H9 (cell line): ENCODE results near the gene CUEDC2. TPM values are rescaled to one million over a fixed set of nuclear protein-coding genes. Genes with fewer than 3 reads are reported as not detected.

Experiments
- DNase-seq: peaks from one replicate; pipeline ENCODE4 v3.0.0-alpha.2; 2017
- H2AFZ ChIP-seq: one replicate; pipeline ENCODE4 v1.6.1; 2013; ENCODE audit warnings: mild to moderate bottlenecking, low read length, control low read depth, moderate library complexity
- H2AK5ac ChIP-seq: 2 replicates; pipeline ENCODE4 v1.6.1; 2013; ENCODE audit warnings: low read length, control low read depth, mixed read lengths; ENCODE audit not compliant: insufficient read length
- H2BK120ac ChIP-seq: one replicate; pipeline ENCODE4 v1.6.1; 2013; ENCODE audit warnings: low read depth, mild to moderate bottlenecking, low read length, control low read depth, inconsistent platforms; ENCODE audit not compliant: poor library complexity, severe bottlenecking
- H2BK12ac ChIP-seq: 2 replicates; pipeline ENCODE4 v1.6.1; 2013; ENCODE audit warnings: low read length, control low read depth, mixed read lengths, low read depth; ENCODE audit not compliant: insufficient read length
- H2BK15ac ChIP-seq: 2 replicates; pipeline ENCODE4 v1.6.1; 2013; ENCODE audit warnings: low read depth, low read length, control low read depth
- H2BK20ac ChIP-seq: one replicate; pipeline ENCODE4 v1.6.1; 2013; ENCODE audit warnings: low read depth, mild to moderate bottlenecking, low read length, control low read depth, inconsistent platforms; ENCODE audit not compliant: poor library complexity, severe bottlenecking
- H2BK5ac ChIP-seq: 2 replicates; pipeline ENCODE4 v1.6.1; 2013; ENCODE audit warnings: low read length, control low read depth, mixed read lengths; ENCODE audit not compliant: insufficient read length
- H3K14ac ChIP-seq: 2 replicates; pipeline ENCODE4 v1.6.1; 2013; ENCODE audit warnings: low read length, control low read depth; ENCODE audit not compliant: insufficient read depth
- H3K18ac ChIP-seq: 2 replicates; pipeline ENCODE4 v1.6.1; 2013; ENCODE audit warnings: low read depth, mild to moderate bottlenecking, mixed read lengths, low read length, control low read depth; ENCODE audit not compliant: insufficient read length
- H3K23ac ChIP-seq: 2 replicates; pipeline ENCODE4 v1.6.1; 2013; ENCODE audit warnings: low read length, control low read depth, mixed read lengths, low read depth; ENCODE audit not compliant: insufficient read length
- H3K23me2 ChIP-seq: 2 replicates; pipeline ENCODE4 v1.6.1; 2013; ENCODE audit warnings: low read depth, mild to moderate bottlenecking, mixed read lengths, low read length, control low read depth; ENCODE audit not compliant: insufficient read length, poor library complexity, severe bottlenecking
- H3K27ac ChIP-seq: 2 replicates; pipeline ENCODE4 v1.5.1; 2013; ENCODE audit warnings: low read length, control low read depth, mixed read lengths, low read depth; ENCODE audit not compliant: insufficient read length
- H3K27me3 ChIP-seq: 2 replicates; pipeline ENCODE4 v1.6.1; 2013; ENCODE audit warnings: low read length, control low read depth, inconsistent platforms; ENCODE audit not compliant: insufficient read depth
- H3K4ac ChIP-seq: 2 replicates; pipeline ENCODE4 v1.6.1; 2013; ENCODE audit warnings: low read depth, mild to moderate bottlenecking, control low read depth, inconsistent platforms, low read length, moderate library complexity
- H3K4me1 ChIP-seq: 2 replicates; pipeline ENCODE4 v1.6.1; 2013; ENCODE audit warnings: low read length, control low read depth, inconsistent platforms; ENCODE audit not compliant: insufficient read depth
- H3K4me2 ChIP-seq: 2 replicates; pipeline ENCODE4 v1.6.1; 2013; ENCODE audit warnings: low read length, control low read depth, mixed read lengths; ENCODE audit not compliant: insufficient read length, insufficient read depth
- H3K56ac ChIP-seq: 2 replicates; pipeline ENCODE4 v1.6.1; 2013; ENCODE audit warnings: low read depth, mild to moderate bottlenecking, mixed read lengths, low read length, control low read depth; ENCODE audit not compliant: insufficient read length
- H3K79me1 ChIP-seq: 2 replicates; pipeline ENCODE4 v1.6.1; 2013; ENCODE audit warnings: low read depth, mild to moderate bottlenecking, moderate library complexity, low read length, control low read depth, inconsistent platforms; ENCODE audit not compliant: insufficient read depth, poor library complexity, severe bottlenecking
- H3K79me2 ChIP-seq: 2 replicates; pipeline ENCODE4 v1.6.1; 2013; ENCODE audit warnings: low read length, control low read depth, inconsistent platforms; ENCODE audit not compliant: insufficient read depth
- H3K9ac ChIP-seq: 2 replicates; pipeline ENCODE4 v1.6.1; 2013; ENCODE audit warnings: low read length, control low read depth, mixed read lengths; ENCODE audit not compliant: insufficient read length; ENCODE audit errors: extremely low read depth
- H3K9me3 ChIP-seq: one replicate; pipeline ENCODE4 v1.6.1; 2013; ENCODE audit warnings: low read depth, low read length, inconsistent platforms; ENCODE audit not compliant: control insufficient read depth
- H3T11ph ChIP-seq: one replicate; pipeline ENCODE4 v1.6.1; 2013; ENCODE audit warnings: mild to moderate bottlenecking, low read length, control low read depth, inconsistent platforms
- H4K20me1 ChIP-seq: one replicate; pipeline ENCODE4 v1.6.1; 2013; ENCODE audit not compliant: control insufficient read depth, insufficient read length, insufficient read depth
- H4K5ac ChIP-seq: 2 replicates; pipeline ENCODE4 v1.6.1; 2013; ENCODE audit warnings: low read depth, mild to moderate bottlenecking, mixed read lengths, low read length, control low read depth; ENCODE audit not compliant: insufficient read length
- H4K8ac ChIP-seq: replicated peaks from 2 replicates; pipeline ENCODE4 v1.6.1; 2013; ENCODE audit warnings: low read length, control low read depth, mixed read lengths, low read depth; ENCODE audit not compliant: insufficient read length
- H4K91ac ChIP-seq: 2 replicates; pipeline ENCODE4 v1.6.1; 2013; ENCODE audit warnings: low read depth, mild to moderate bottlenecking, moderate library complexity, mixed read lengths, low read length, control low read depth; ENCODE audit not compliant: insufficient read length
- H3K27ac Mint-ChIP-seq, 3 experiments: 2 replicates in 2 of 3; 3 replicates in 1 of 3; pipeline ENCODE4 v1.8.0; 2020 to 2021; ENCODE audit warnings: mixed read lengths in 3 of 3, mild to moderate bottlenecking in 1 of 3, moderate library complexity in 1 of 3
- H3K27me3 Mint-ChIP-seq: 2 replicates; pipeline ENCODE4 v1.8.0; 2021; ENCODE audit warnings: low read depth, mild to moderate bottlenecking, moderate library complexity, mixed read lengths
- H3K36me3 Mint-ChIP-seq, 3 experiments: 2 replicates in 2 of 3; 3 replicates in 1 of 3; pipeline ENCODE4 v1.8.0; 2020 to 2021; ENCODE audit warnings: low read depth in 3 of 3, mixed read lengths in 3 of 3; ENCODE audit not compliant: insufficient read depth in 1 of 3
- H3K4me1 Mint-ChIP-seq, 2 experiments: 2 replicates each; pipeline ENCODE4 v1.8.0; 2020; ENCODE audit warnings: mixed read lengths in 2 of 2
- H3K4me3 Mint-ChIP-seq, 2 experiments: 2 replicates in 1 of 2; 3 replicates in 1 of 2; pipeline ENCODE4 v1.8.0; 2020 to 2021; ENCODE audit warnings: mild to moderate bottlenecking in 2 of 2, mixed read lengths in 2 of 2, moderate library complexity in 1 of 2
- H3K9me3 Mint-ChIP-seq, 2 experiments: 2 replicates in 1 of 2; 3 replicates in 1 of 2; pipeline ENCODE4 v1.8.0; 2020; ENCODE audit warnings: mild to moderate bottlenecking in 2 of 2, mixed read lengths in 2 of 2, moderate library complexity in 1 of 2
- CTCF ChIP-seq: fragments of 200-600 bp; sonication (generic); conservative IDR thresholded peaks from 3 replicates; pipeline ENCODE4 v1.8.0; 2021; ENCODE audit warnings: antibody characterized with exemption, mild to moderate bottlenecking
- WGBS: extraction: QIAGEN DNeasy Blood & Tissue Kit; methylation state at CpG from one replicate; pipeline ENCODE4 v1.1.7; 2013; ENCODE audit warnings: missing lambda C conversion rate, low lambda C conversion rate, mixed read lengths; ENCODE audit not compliant: insufficient read length; ENCODE audit errors: extremely low coverage; 5-methylcytosine and 5-hydroxymethylcytosine counted together
- total RNA-seq: library from RNA; stranded (reverse); gene quantifications from 2 replicates; pipeline ENCODE4 v1.2.1, GENCODE V29; 2021

The CUEDC2 gene
- total RNA-seq, 1 experiment from 2014 or later = 41.2 TPM

GRCh38 chr10:102462512-102463054 is 30.2 kb upstream of the CUEDC2 start:
- Histone ChIP-seq H2BK15ac (no peak overlapping the region), H4K8ac (no peak overlapping the region), H2BK20ac (no peak overlapping the region), H3K4me1 (peaks cover 3% of the 10 kb centered on the region), H3K79me2 (no peaks in the 10 kb centered on the region), H3K27me3 (no peaks in the 10 kb centered on the region), H4K91ac (no peak overlapping the region), H3K4ac (no peak overlapping the region), H3K4me2 (peak overlapping the region; percentile 83), H3K23ac (no peak overlapping the region), H3K9me3 (no peaks in the 10 kb centered on the region), H2AK5ac (no peak overlapping the region), H4K5ac (no peak overlapping the region), H3K27ac (no peak overlapping the region), H3K79me1 (no peaks in the 10 kb centered on the region), H3T11ph (no peak overlapping the region), H2BK5ac (no peak overlapping the region), H2BK120ac (no peak overlapping the region), H3K23me2 (peaks cover 10% of the 10 kb centered on the region), H2BK12ac (no peak overlapping the region), H3K14ac (no peak overlapping the region), H4K20me1 (no peaks in the 10 kb centered on the region), H3K18ac (no peak overlapping the region), H3K56ac (no peak overlapping the region), H3K9ac (no peak overlapping the region), H2AFZ (no peak overlapping the region)
- no peak for TF ChIP-seq CTCF
- WGBS = no CpG with 5 or more reads among the region's 6 CpGs
- Mint-ChIP-seq H3K4me3 (peak overlapping the region; percentile 54 to 95), H3K27ac (peak overlapping the region in 1 of 3 experiments; percentile 69; a peak in 1 of 7 replicates), H3K4me1 (peaks cover 39 to 50% of the 10 kb centered on the region in 2 experiments), H3K9me3 (no peaks in the 10 kb centered on the region), H3K36me3 (peaks cover 0 to 2% (median 0%) of the 10 kb centered on the region in 3 experiments; a peak in 2 of 7 replicates), H3K27me3 (peaks cover 16% of the 10 kb centered on the region)
- no peak for DNase-seq
